Smooth muscle cell (in vitro differentiated cells): Measurements from ENCODE around the gene SLC24A1. TPM values are rescaled to one million over a fixed set of nuclear protein-coding genes. Genes with fewer than 3 reads are reported as not detected.

Experiments
- DNase-seq: peaks from one replicate; lab custom pipeline; 2025; ENCODE audit not compliant: unreplicated experiment; lab: John Stamatoyannopoulos, UW
- H2AFZ ChIP-seq: fragments of 200-600 bp; sonication (generic); 2 replicates; pipeline ENCODE4 v1.6.0; 2016; ENCODE audit warnings: antibody characterized with exemption, low read depth, mild to moderate bottlenecking
- H3F3A ChIP-seq: fragments of 200-600 bp; sonication (generic); 2 replicates; pipeline ENCODE4 v1.6.0; 2017; ENCODE audit warnings: antibody characterized with exemption, low read depth
- H3K27ac ChIP-seq: fragments of 200-600 bp; sonication (generic); 2 replicates; pipeline ENCODE4 v1.5.1; 2016; ENCODE audit warnings: low read depth, mild to moderate bottlenecking
- H3K27me3 ChIP-seq: fragments of 200-600 bp; sonication (generic); 2 replicates; pipeline ENCODE4 v1.6.1; 2016; ENCODE audit warnings: low read depth, mild to moderate bottlenecking
- H3K36me3 ChIP-seq: fragments of 200-600 bp; sonication (generic); 2 replicates; pipeline ENCODE4 v1.5.1; 2016; ENCODE audit warnings: low read depth
- H3K4me1 ChIP-seq: fragments of 200-600 bp; sonication (generic); 2 replicates; pipeline ENCODE4 v1.5.1; 2016; ENCODE audit warnings: low read depth
- H3K4me2 ChIP-seq: fragments of 200-600 bp; sonication (generic); 2 replicates; pipeline ENCODE4 v1.6.0; 2016; ENCODE audit warnings: mild to moderate bottlenecking
- H3K4me3 ChIP-seq: fragments of 200-600 bp; sonication (generic); 2 replicates; pipeline ENCODE4 v1.5.1; 2016; ENCODE audit warnings: mild to moderate bottlenecking
- H3K79me2 ChIP-seq: fragments of 200-600 bp; sonication (generic); 2 replicates; pipeline ENCODE4 v1.6.0; 2016; ENCODE audit warnings: low read depth, mild to moderate bottlenecking
- H3K9ac ChIP-seq: fragments of 200-600 bp; sonication (generic); 2 replicates; pipeline ENCODE4 v1.6.0; 2016; ENCODE audit warnings: low read depth
- H3K9me3 ChIP-seq: fragments of 200-600 bp; sonication (generic); replicated peaks from 2 replicates; pipeline ENCODE4 v1.5.1; 2016; ENCODE audit warnings: low read depth
- H4K20me1 ChIP-seq: fragments of 200-600 bp; sonication (generic); 2 replicates; pipeline ENCODE4 v1.6.0; 2016; ENCODE audit warnings: low read depth
- CTCF ChIP-seq: fragments of 200-600 bp; sonication (generic); IDR thresholded peaks from 2 replicates; pipeline ENCODE4 v1.5.1; 2017; ENCODE audit warnings: borderline replicate concordance, mild to moderate bottlenecking, antibody characterized with exemption; ENCODE audit not compliant: insufficient read depth, poor library complexity, severe bottlenecking
- WGBS: methylation state at CpG from one replicate; pipeline ENCODE4 v1.1.7; 2016; ENCODE audit warnings: low lambda C conversion rate; 5-methylcytosine and 5-hydroxymethylcytosine counted together
- polyA plus RNA-seq: library from polyadenylated mRNA; unstranded; fragments of >200 nt; fragmentation: Nextera tagmentation; extraction: Ambion mirVana; gene quantifications from 2 replicates; pipeline ENCODE4 v1.2.1, GENCODE V29; 2016
- total RNA-seq: library from RNA; depleted of rRNA; stranded (reverse); fragments of >200 nt; gene quantifications from 2 replicates; pipeline ENCODE4 v1.2.3, GENCODE V29; 2014

SLC24A1 gene
- 2.8 and 9.0 TPM in 2 replicates for total RNA-seq
- polyA plus RNA-seq, result 1.3 and 3.5 TPM in 2 replicates

GRCh38 chr15:65621638-65622037 is at the start of gene SLC24A1:
Gene SLC24A1, plus strand, starts transcription at chr15:65621938. Its CDS starts 2,143 bp downstream, at chr15:65624081.
- no peak for DNase-seq
- H3K9ac ChIP-seq, result no peak within 1 kb of the TSS
- WGBS, result 92% methylated on average over 6 of the region's 6 CpGs
- H3K4me1 ChIP-seq, result no peaks in the 10 kb centered on the region
- H3K4me2 ChIP-seq, result no peak within 1 kb of the TSS
- no peak within 1 kb of the TSS for H2AFZ ChIP-seq
- H3K4me3 ChIP-seq, result no peak within 1 kb of the TSS
- no peaks in the 10 kb centered on the region for H3K79me2 ChIP-seq
- no peak within 1 kb of the TSS for H3K27ac ChIP-seq
- H3F3A ChIP-seq, result no peaks in the 10 kb centered on the region
- no peak for TF ChIP-seq CTCF
- no peaks in the 10 kb centered on the region for H4K20me1 ChIP-seq
- H3K9me3 ChIP-seq, result no peaks in the 10 kb centered on the region
- peaks cover 4% of the 10 kb centered on the region for H3K36me3 ChIP-seq
- no peaks in the 10 kb centered on the region for H3K27me3 ChIP-seq

GRCh38 chr15:65571971-65572370 is 49.8 kb upstream of the SLC24A1 start:
- H3K36me3 ChIP-seq, result peaks cover 10% of the 10 kb centered on the region
- no peak for TF ChIP-seq CTCF
- no peaks in the 10 kb centered on the region for H3K9me3 ChIP-seq
- no peak overlapping the region for H3K4me3 ChIP-seq
- no peaks in the 10 kb centered on the region for H3K79me2 ChIP-seq
- no peak overlapping the region for H3K4me2 ChIP-seq
- H3K27me3 ChIP-seq, result no peaks in the 10 kb centered on the region
- DNase-seq, result no peak
- H3K9ac ChIP-seq, result no peak overlapping the region
- no peaks in the 10 kb centered on the region for H3F3A ChIP-seq
- H3K27ac ChIP-seq, result no peak overlapping the region
- H4K20me1 ChIP-seq, result no peaks in the 10 kb centered on the region
- no peaks in the 10 kb centered on the region for H3K4me1 ChIP-seq
- no peak overlapping the region for H2AFZ ChIP-seq
- WGBS, result 100% methylated on average over 2 of the region's 2 CpGs

GRCh38 chr15:65576664-65577063 is 45.1 kb upstream of the SLC24A1 start:
- Histone ChIP-seq H3K27me3 (no peaks in the 10 kb centered on the region), H4K20me1 (no peaks in the 10 kb centered on the region), H3K36me3 (peaks cover 6% of the 10 kb centered on the region), H3K4me2 (no peak overlapping the region), H3F3A (no peaks in the 10 kb centered on the region), H3K4me3 (no peak overlapping the region), H3K79me2 (no peaks in the 10 kb centered on the region), H3K27ac (no peak overlapping the region), H3K9ac (no peak overlapping the region), H3K9me3 (no peaks in the 10 kb centered on the region), H3K4me1 (peaks cover 8% of the 10 kb centered on the region), H2AFZ (no peak overlapping the region)
- no peak for TF ChIP-seq CTCF
- WGBS, result 96% methylated on average over 1 of the region's 1 CpG
- no peak for DNase-seq
